COR-L47 (cell line): ENCODE data around the gene TECR.
"Not testable (repeated sequence)": the region's sequence is repeated elsewhere in the genome, so short reads cannot be mapped to it uniquely, and the experiment has no call there.

ENCODE experiments used
- DNase-seq: peaks from one replicate; lab custom pipeline; 2025; lab: John Stamatoyannopoulos, UW

TECR gene, protein sequence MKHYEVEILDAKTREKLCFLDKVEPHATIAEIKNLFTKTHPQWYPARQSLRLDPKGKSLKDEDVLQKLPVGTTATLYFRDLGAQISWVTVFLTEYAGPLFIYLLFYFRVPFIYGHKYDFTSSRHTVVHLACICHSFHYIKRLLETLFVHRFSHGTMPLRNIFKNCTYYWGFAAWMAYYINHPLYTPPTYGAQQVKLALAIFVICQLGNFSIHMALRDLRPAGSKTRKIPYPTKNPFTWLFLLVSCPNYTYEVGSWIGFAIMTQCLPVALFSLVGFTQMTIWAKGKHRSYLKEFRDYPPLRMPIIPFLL

DNA sequence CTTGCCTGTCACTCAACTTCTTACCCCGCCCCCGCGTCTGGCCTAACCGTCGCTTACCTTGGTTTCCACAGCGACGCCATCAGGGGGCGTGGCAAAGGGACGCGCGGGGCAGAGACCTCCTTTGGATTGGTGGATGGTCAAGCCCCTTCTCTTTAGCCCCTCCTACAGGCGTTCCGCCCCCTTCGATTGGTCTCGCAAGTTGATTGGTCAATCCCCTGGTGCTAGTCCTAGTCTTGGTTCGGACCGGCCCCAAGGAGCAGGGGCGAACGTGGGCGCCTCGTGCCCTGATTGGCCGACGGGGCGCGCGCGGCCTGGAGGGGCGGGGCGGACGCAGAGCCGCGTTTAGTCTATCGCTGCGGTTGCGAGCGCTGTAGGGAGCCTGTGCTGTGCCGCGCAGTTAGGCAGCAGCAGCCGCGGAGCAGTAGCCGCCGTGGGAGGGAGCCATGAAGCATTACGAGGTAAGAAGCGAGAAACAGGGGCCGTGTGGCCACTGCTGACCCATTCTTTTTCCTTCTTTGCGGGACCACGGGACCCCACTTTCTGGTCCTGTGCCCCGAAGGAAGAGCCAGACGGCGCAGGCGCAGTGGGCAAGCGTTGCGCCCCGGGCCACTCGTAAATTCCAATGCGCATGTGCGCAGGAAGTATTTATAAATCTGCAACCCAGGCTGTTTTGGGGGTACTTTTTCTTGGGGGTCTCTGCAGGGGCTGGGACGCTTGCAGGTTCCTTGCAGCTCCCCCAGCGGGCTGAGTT, at the start of gene TECR:
TECR (plus strand) TSS at position 341 of the 751 bp plus-strand sequence; CDS start at position 444, 103 bp downstream.
- DNase-seq: peak; percentile 100

DNA sequence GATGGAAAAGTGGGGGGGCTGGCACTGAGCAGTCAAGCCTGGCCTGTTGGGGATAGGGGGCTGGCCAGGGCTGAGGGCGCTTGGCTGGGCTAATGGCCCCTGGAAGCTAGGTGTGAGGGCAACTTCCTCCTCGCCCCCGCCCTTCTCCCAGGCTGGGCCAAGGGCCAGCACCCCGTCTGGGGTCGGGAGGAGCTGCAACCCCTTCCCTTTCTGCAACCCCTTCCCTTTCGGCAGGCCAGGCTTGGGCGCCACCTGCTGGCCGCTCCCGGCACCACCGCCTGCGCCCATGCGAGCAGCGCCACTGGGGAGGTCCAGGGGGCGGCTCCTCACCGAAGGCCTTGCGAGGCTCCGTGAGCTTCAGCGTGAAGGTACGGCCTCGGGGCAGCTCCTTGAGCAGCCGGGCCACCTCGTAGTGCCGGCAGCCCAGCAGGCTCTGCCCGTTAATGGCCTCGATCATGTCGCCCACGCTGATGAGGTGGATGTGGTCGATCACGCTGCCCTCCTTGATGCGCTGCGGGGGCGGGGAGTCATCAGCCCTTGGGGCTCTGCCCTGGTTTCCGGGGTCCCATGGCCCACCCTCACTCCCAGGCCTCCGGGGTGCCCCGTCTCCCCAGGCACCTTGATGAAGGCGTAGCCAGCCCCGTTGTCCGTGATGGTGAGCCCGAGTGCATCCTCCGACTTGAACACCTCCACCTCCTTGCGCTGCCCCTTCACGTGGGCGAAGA, 49.3 kb upstream of the TECR start:
- peak; percentile 9 for DNase-seq

DNA sequence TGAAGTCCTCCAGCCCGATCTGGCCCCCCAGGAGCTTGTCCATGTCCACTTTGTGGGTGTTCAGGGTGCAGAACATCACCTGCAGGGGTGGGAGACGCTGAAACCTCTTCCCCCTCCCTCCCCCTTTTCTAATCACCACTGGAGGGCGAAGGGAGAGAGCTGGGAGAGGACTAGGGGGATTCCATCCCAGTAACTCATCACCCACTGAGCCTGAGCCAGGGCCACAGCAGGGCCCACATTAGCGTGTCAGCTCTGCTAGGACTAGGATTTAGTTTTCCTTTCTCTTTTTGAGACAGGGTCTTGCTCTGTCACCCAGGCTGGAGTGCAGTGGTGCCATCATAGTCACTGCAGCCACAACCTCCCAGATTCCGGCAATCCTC, 48.7 kb upstream of the TECR start:
- no peak for DNase-seq

DNA sequence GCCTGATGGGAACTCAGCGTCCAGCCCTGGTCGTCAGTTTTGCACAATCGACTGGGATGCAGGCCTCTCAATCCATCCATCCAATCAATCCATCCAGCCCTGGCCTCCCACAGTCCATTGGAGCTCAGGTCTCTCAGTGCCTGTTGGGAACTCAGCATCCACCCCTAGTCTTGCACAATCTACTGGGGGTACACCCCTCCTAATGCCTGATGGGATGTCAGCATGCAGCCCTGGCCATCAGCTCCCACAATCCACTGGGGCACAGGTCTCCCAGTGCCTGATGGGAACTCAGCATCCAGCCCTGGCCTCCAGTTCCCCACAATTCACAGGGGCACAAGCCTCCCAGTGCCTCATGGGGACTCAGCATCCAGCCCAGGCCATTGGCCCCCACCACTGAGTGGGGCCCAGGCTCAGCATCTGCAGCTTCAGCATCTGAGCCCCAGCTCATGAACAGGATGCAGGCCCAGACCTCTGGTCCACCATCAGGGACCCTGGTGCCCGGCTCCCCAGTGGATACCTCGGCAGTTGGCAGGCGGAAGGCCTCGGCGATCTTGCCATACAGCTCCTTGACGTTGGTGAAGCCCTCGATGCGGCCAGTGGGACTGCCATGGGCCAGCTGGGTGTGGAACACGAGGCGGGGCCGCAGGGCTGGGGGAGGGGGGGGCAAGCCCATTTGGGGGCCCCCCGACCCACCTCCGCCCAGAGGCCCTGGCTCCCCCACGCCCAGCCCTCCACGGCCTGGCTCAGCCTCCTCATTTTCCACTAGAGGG, 47.0 kb upstream of the TECR start:
- DNase-seq: no peak

DNA sequence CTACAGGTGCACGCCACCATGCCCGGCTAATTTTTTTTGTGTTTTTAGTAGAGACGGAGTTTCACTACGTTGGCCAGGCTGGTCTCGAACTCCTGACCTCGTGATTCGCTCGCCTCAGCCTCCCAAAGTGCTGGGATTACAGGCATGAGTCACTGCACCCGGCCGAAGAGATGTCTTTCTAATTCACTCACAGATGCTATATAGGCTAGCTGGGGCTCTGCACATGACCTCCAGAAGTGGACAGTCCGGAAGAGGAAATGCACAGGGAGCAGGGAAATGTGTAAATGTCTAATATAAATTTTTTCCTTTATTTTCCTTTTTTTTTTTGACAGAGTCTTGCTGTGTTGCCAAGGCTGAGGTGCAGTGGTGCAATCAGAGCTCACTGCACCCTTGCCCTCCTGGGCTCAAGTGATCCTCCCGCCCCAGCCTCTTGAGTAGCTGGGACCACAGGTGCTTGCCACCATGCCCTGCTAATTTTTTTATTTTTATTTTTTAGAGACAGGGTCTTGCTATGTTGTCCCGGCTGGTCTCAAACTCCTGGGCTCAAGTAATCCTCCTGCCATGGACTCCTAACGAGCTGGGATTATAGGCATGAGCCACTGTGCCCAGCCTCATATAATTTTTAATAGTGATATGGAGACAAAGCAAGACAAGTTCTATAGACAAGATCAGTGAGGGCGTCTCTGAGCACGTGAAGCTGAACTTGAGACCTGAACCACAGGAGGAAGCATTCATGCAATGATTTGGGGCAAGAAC, 41.8 kb upstream of the TECR start:
- no peak for DNase-seq

DNA sequence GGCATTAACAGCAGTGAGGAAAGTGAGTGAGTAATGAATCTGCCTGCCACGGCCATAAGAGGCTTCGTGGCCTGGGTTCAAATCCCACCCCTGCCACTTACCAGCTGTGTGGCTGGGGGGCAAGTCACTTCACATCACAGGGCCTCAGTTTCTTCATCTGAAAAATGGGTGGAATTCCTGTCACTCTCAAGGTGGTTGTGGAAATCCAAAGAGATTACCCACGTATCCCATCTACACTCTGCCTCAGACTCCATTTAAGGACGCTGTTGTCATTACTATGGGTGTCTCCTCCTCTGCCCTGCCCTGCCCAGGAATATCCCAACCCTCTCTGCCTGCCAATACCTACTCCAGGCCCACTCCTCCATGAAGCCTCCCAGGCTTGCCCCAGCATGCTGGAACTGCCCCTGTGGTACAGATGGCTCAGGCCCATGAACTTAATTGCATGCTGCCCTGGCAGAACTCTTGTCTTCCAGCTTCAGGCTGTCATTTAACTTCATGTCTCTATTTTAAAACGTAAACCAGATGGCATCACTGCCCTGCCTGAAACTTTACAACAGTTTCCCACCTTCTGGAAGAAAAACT, 36.5 kb upstream of the TECR start:
- DNase-seq: no peak

DNA sequence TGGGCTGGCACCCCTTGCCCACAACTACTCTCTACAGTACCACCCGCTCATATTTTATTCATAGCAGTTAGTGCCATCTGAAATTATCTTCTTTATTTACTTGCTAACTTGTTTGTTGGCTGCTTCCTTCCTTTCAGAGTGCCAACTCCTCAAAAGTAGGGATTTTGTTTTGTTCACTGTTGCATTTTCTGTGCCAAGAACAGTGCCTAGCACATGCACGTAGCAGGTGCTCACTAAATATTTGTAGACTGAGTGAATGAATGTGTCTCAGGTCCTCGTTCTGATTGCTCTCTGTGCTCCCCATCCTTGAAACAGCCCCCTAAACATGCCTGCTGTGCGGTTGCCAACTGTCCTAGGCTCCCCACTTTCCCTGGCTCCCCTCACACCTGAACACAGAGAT, 35.0 kb upstream of the TECR start:
- no peak for DNase-seq

DNA sequence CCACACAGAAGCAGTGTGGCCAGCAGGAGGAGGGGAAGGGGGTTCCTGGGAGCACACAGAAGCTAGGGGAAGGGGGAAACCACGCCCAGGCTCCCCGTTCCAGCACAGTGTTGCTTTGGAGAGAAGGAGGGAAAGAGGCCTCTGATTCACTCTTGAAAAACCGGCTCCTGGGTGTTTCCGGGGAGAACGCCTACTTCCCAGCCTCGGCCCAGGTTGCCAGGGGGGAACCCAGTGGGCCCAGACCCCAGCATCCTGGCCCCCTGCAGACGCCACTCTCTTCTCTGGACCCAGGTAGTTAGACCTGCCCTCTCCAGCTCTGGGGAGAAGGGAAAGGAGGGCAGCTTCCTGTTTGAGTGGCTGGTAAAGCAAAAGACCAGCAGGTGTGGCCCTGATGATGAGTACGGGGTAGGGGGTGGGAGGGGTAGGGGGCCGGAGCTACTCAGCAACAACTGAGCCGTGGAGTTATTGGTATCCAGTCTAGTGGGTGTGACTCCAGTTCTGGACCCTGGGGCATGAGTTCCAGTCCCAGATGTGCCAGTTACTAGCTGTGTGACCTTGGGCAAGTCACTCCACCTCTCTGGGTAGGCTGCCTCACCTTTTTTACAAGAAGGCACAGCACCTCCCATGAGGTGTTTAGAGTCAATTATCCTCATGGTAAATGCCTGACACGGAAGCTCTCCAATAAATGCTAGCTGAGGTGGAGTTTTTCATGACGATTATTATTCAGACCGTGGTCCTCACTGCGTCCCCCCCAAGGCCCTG, 34.3 kb upstream of the TECR start:
- no peak for DNase-seq

DNA sequence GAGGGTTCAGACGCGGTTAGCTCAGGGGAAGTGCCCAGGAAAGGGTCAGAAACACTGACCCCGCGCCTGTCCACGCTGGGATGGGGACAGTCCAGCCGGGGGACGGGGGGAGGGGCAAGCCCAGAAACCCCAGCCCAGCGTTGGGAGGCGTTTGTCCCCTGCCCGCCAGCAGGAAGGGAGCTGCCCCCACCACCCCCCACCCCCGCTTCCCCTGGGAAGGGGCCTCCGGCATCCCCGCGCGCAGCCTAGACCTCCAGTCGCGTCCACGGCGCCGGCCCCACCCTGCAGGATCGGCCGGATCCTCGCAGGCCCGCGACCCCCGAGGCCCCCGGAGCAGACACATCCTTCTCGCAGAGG, 33.7 kb upstream of the TECR start:
- peak; percentile 48 for DNase-seq

DNA sequence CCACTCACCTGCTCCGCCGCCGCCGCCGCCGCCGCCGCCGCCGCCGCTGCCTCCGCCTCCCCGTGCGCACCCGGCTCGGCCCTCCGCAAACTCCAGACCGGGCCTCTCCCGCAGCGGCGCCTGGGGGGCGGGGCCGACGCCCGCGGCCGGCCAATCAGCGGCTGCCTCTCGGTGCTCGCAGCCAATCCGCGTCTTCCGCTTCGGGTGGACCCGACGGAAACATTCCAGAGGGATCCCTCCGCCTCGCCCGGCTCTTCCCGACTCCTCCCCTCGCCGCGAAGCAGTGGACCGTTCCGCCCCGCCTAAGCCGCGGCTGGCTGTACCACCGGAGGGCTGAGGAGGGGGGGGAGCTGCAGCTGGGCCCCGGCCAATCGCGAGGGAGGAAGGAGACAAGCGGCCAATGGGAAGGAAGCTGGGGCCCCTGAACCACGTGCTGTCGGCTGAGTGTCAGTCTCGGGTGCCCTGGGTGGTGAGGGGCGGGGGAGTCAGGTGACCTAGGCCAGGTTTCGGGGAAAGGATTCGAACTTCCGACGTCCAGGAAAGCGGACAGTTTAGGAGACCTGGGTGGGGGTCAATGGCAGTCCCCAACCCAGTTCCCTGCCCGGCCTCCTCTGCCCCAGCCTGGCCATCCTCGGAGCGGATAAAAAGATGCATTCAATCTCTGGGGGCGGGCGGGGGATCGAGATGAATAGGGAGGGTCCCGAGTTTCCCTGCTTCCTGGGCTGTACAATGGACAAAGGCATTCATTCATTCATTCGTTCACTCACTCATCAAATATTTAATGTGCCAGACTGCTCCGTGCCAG, 33.2 kb upstream of the TECR start, which contains the start of gene GIPC1:
GIPC1 (minus strand) TSS at position 99 of the 805 bp plus-strand sequence. CDS start 13,151 bp downstream, outside the sequence.
- DNase-seq: peak; percentile 98

DNA sequence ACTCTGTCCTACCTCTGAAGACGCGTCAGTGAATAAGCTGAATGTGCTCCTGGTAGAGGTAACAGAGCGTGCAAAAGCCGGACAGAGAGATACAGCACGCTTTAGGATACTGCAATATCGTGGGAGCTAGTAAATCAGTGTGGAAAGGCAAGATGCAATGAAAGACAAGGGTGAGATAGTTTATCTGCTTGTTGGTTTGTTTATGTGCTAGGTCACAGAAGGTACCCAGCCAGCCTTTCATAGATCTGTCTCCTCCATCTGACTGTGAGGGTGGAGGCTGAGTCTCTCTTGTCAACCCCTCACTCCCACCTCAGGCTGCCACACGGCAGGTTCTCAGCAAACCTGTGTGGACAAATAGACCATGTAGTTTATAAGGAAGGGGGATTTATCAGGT, 32.6 kb upstream of the TECR start:
- no peak for DNase-seq

DNA sequence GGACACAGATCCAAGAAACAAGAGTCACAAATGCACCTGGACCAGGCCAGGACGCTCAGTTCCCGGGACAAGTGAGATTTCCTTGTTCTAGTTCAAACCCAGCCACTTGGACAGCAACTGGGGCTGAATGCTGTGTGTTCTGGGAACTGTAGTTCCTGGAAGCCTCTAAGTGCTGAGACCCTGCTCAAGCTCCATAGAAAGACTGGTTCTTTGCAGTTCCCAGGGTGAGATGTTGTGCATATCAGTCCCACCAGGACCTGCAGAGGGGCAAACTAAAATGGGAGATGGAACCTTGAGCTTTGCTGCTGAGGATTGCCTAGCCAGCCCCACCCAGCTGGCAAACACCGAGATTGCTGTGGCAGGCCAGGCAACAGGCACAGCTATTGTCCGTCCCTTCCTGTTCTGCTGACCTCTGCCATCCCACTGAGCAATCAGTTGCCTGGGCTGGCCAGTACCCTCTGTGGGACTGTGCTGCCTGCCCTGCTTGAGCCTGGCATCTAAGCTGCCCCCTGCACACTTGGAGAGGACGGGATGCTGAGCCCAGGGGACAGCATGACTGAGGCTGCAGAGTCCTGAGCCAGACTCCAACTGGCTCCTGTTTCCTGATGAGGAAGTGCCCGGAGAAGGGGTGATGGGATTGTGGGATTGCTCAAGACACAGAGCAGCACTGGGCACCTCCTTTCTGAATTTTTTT, 32.0 kb upstream of the TECR start:
- no peak for DNase-seq

DNA sequence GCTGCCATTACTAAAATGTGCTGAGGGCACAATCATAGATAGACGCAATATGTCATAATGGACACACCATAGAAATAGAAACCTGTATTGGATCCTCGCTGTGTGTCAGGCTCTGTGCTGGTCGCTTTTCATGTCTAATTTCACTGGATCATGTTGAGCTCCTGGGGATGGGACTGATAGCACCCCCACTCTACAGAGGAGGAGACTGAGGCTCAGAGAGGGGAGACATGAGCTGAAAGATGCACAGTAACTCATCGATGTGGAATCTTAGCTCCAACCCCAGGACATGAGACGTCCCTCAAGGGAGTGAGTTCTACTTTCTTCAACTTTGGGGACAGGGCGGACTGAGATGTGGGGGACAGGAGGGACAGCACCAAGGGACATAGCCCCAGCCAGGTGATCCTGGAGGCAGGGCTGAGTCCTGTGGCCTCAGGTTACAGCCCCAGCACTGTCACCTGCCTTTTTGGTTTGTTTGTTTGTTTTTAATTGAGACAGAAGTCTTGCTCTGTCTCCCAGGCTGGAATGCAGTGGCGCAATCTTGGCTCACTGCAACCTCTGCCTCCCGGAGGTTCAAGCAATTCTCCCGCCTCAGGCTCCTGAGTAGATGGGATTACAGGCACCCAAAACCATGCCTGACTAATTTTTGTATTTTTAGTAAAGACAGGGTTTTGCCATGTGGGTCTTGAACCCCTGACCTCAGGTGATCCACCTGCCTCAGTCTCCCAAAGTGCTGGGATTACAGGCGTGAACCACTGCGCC, 26.9 kb upstream of the TECR start:
- DNase-seq: no peak

DNA sequence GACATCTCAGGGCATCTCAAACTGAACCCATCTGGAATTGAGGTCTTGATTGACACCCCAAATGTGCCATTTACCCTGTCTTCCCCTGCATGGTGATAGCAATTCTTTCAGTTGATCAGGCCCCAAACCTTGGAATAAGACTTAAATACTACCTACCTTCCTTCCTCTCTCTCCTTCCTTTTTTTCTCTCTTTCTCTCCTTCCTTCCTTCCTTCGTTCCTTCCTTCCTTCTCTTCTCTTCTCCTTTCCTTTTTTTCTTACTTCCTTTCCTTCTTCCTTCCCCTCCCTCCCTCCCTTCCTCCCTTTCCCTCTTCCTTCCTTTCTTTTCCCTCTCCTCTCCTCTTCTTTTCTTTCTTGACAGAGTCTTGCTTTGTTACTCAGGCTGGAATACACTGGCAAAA, 26.1 kb upstream of the TECR start:
- no peak for DNase-seq

DNA sequence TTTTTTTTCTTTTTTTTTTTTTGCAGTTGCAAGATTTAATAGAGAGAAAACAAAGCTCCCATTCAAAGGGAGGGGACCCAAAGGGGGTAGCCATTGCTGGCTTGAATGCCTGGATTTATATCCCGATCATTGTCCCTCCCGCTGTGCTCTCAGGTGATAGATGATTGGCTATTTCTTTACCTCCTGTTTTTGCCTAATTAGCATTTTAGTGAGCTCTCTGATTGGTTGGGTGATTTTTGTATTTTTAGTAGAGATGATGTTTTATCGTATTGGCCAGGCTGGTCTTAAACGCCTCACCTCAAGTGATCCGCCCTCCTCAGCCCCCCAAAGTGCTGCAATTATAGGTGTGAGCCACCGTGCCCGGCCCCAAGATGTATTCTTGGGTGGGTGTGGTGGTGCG, 24.8 kb upstream of the TECR start:
- not testable (repeated sequence) for DNase-seq

DNA sequence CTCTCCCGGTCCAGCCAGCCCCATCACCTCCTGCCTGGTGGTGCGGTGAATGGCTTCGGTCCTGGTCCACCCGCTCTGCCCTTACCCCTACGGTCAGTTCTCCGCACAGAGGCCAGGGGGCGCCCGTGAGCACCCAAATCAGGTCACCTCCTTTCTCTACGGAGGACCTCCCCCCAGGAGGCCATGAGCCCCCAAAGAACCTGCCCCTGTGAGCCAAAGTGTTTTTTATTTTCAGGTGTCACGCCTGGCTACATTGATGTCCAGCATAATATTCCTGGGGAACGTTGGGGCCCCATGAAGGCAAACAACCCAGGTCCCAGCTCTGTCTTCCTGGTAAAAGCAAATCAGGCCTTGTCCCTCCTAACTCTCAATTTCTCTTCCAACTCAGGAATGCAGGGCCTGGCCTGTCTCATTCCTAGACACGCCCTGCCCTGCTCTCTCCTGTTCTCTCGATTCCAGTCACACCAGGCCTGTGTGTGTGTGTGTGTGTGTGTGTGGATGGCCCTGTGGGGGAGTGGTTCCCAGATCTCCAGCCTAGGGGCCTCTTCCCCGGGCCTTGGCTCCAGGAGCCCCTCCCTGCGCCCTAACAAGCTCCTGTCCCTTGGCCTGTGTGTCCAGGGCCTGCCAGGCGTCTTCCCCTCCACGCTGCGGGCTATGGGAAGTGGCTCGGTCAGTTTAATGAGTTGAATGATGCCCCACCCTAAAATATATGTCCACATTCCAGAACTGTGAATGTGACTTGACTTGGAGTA, 23.7 kb upstream of the TECR start:
- peak; percentile 13 for DNase-seq
